GM20431 (cell line): ENCODE measurements around the gene HIPK4.
"Not testable (repeated sequence)": the region's sequence is repeated elsewhere in the genome, so short reads cannot be mapped to it uniquely, and the experiment has no call there.

Experiments used
- in situ Hi-C: fragments of 300-500 bp; cut with MseI, MboI; formaldehyde crosslinking; loops from one replicate; pipeline ENCODE4 v1.15.0; 2020; ENCODE audit warnings: low sequenced_read_pairs; ENCODE audit not compliant: unreplicated experiment

Gene HIPK4, protein sequence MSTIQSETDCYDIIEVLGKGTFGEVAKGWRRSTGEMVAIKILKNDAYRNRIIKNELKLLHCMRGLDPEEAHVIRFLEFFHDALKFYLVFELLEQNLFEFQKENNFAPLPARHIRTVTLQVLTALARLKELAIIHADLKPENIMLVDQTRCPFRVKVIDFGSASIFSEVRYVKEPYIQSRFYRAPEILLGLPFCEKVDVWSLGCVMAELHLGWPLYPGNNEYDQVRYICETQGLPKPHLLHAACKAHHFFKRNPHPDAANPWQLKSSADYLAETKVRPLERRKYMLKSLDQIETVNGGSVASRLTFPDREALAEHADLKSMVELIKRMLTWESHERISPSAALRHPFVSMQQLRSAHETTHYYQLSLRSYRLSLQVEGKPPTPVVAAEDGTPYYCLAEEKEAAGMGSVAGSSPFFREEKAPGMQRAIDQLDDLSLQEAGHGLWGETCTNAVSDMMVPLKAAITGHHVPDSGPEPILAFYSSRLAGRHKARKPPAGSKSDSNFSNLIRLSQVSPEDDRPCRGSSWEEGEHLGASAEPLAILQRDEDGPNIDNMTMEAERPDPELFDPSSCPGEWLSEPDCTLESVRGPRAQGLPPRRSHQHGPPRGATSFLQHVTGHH

DNA sequence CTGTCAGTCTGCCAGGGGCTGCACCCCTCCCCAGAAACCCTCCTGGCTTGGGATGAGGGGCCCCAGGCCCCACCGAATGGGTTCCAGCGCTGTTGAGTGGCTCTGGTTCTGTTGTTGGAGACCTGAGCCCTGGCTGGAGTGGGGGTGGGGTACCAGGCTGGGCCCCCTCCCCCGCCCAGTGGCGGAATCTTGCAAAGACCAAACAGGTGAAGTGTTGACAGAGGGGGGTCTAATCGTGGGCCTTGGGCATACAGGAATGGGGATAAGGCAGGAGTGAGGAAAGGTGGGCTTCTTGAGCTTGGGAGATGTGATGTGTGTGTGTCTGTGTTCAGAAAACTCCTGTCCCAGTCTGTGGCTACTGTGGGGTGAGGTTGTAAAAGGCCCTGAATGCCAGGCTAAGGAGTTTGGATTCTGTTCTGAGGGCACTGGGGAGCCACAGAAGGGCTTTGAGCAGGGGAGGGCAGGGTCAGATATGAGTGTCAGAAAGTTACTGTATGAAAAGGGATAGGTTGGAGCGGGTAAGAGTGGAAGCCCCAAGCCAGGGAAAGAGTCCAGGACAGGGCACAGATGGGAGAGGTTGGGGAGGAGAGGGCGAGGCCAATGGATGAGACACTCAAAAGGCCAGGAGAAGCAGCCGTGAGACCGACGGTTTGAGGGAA lies at the start of gene HIPK4:
HIPK4 (minus strand) TSS at position 98 of the 659 bp plus-strand sequence. CDS start 279 bp downstream, outside the sequence.
- in situ Hi-C loops, result no loop called here

DNA sequence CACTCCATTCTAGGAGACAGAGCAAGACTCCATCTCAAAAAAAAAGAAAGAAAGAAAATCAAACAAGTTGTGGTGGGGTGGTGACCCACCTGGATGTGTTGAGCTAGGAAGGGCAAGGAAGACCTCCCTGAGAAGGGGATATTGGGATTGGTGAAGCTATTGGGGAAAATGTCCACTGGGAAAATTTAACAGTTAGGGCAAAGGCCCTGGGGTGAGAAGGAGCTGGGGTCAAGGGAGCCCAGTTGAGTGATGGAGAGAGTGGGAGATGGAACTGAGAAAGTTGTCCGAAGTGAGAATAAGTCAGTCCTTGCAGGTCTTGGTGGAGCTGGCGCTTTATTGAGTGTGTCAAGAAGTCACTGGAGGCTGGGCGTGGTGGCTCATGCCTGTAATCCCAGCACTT lies 48.3 kb upstream of the HIPK4 start:
- in situ Hi-C loops, result no loop called here

DNA sequence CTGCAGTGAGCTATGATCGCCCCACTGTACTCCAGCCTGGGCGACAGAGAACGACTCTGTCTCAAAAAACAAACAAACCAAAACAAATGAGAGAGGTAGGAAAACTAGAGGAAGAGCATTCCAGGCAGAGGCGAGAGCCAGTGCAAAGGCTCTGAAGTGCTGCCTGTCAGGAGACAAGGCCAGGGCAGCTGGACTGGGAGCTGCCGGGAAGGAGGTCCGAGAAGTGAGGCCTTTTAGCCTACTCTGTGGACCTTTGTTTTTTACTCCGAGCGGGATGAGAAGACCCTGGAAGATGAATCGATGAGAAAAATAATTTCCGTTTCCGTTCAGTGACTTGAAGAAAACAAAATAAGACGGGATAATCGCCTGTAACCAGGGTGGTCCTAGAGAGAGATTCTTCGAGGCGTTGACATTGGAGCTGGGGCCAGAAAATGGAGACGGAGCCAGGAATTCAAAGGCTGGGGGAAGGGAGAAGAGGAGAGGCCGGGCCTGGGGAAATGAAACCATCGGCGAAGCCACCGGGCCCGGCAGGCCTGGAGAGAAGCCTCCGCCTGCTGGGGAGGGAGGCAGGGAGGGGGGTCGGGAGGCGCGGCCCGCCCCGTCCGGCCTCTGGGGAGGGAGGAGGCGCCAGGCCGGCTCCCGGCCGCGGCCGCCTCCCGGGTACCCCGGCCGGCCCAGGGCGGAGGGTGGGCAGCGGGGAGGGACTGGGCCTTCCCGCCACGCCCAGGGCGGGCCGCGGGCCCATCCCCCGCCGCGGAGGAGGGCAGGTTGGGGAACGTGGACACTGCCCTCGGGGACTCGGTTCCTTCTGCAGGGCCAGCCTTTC lies 43.6 kb upstream of the HIPK4 start:
- in situ Hi-C loops, result no loop called here

DNA sequence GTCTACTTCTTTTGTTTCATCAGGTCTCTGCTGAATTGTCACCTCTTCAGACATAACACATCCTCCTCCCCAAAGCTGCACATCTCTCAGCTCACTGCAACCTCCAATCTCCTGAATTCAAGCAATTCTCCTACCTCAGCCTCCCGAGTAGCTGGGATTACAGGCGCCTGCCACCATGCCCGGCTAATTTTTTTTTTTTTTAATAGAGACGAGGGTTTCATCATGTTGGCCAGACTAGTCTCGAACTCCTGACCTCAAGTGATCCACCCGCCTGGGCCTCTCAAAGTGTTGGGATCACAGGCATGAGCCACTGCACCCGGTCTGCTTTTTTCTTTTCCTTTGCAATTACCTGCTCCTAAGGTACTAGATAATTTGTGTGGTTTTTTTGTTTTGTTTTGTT lies 42.8 kb upstream of the HIPK4 start:
- in situ Hi-C loops, result not testable (repeated sequence)

DNA sequence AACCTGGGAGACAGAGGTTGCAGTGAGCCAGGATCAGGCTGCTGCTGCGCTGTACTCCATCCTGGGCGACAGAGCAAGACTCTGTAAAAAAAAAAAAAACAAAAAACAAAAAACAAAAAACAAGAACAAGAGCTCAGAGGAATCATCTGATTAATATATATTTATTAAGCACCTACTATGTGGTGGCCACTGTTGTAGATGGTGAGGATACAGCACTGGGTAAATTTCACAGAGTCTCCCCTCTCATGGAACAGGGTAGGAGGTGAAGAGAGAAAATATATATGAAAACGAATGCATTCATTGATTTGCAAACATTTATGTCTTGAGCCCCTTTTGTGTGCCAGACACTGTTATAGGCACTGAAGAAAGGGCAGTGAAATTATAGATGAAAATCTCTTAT lies 41.7 kb upstream of the HIPK4 start:
- in situ Hi-C loops, result no loop called here

DNA sequence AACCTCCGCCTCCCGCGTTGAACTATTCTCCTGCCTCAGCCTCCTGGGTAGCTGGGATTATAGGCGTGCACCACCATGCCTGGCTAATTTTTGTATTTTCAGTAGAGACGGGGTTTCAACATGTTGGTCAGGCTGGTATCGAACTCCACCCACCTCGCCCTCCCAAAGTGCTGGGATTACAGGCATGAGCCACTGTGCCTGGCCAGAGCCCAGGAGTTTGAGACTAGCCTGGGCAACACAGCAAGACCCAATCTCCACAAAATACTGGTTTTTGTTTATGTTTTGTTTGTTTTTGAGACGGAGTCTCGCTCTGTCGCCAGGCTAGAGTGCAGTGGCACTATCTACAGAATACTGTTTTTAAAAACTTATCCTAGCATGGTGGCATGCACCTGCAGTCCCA lies 40.3 kb upstream of the HIPK4 start:
- in situ Hi-C loops, result not testable (repeated sequence)

DNA sequence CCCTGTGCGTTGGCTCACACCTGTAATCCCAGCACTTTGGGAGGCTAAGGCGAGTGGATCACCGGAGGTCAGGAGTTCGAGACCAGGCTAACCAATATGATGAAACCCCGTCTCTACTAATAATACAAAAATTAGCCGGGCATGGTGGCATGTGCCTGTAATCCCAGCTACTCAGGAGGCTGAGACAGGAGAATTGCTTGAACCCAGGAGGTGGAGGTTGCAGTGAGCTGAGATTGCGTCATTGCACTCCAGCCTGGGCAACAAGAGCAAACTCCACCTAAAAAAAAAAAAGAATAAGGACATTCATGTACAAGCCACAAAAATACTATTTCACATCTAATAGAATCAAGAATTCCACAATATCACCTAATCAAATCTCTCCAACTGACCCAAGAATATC lies 38.2 kb upstream of the HIPK4 start:
- in situ Hi-C loops, result not testable (repeated sequence)

DNA sequence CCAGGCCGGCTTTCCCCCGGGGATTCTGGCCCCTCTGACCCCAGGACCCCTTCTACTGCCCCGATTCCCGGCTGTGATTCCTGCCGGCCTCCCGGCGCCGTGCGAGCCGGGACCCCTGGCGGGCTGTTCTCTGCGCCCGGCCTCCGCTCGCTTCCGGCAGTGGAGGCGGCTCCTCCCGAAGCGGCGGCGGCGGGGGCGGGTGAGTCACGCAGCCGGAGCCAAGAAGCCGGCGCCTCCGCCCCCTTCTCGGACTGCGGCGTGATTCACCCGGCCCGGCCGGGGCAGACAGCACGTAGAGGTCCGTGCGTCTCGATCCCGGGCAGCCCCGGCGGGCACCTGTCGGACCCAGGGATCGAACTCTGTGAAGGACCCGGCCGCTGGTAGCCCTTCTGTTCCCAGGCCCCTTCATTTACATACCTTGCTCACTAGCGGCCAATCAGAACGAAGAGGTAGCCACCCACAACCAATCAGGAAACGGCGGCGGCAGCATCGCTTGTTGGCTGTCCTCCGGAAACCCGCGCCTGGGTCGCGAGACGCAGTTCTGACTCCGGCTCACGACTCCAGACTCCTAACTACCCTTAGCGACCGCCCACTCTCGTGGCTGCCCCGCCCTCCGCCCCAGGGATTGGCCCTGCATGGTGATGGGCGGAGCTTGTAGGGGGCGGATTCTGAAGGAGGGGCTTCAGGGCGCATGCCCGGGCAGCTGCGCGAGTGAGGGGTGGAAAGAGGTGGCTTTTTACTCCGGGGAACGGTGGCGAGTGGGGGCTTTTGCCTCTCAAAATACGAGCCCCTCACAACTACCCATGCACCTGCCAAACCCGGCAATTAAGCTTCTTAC lies 35.7 kb upstream of the HIPK4 start, which contains the start of gene SERTAD1:
SERTAD1 (minus strand) TSS at position 543 of the 838 bp plus-strand sequence. CDS start 2,446 bp downstream, outside the sequence.
- in situ Hi-C loops, result no loop called here

DNA sequence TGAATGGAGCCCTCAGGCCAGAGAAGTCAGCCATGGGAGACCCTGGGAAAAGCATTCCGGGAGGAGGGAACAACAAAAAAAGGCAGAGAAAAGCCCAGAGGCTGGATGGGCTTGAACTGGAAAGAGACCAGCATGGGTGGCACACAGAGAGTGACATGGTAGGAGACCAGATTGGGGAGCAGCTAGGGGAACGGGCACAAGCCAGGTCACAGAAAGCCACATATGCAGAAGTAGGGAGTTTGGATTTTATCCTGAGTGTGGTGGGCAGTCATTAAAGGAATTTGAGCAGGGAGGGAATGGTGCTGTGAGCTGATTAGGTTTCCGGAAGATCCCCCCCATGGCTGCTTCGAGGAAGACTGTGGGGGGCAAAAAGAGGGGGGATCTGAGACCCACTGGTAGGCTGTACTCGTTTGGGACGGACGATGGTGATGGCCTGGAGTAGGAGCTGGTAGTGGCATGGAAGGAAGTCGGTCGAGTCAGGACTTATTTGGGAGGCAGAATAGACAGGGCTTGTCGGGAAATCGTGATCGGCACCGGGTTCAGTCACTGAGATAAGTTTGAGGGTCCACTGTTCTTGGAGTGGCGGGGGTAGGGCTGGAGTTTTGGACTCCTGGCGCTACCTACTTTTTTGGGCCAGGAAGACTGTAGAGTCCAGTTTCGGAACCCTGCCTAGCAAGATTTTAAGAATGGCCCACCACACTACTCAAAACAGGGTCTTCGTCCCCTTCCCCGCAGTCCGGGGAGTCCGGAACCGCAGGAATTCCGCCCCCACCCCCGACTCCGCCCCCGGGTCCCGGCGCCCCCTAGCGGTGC lies 34.9 kb upstream of the HIPK4 start:
- in situ Hi-C loops, result no loop called here

DNA sequence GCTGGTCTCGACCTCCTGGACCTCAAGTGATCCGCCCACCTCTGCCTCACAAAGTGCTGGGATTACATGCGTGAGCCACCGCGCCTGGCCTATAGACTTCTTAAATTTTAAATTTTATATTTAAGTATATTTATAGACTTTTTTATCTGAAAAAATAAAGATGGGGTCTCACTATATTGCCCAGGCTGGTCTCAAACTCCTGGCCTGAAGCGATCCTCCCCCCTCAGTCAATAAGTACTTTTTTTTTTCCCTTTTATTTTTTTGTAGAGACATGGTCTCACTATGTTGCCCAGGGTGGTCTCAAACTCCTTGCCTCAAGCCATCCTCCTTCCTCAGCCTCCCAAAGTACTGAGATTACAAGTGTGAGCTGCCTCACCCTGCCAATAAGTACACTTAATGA lies 34.0 kb upstream of the HIPK4 start:
- in situ Hi-C loops, result no loop called here

DNA sequence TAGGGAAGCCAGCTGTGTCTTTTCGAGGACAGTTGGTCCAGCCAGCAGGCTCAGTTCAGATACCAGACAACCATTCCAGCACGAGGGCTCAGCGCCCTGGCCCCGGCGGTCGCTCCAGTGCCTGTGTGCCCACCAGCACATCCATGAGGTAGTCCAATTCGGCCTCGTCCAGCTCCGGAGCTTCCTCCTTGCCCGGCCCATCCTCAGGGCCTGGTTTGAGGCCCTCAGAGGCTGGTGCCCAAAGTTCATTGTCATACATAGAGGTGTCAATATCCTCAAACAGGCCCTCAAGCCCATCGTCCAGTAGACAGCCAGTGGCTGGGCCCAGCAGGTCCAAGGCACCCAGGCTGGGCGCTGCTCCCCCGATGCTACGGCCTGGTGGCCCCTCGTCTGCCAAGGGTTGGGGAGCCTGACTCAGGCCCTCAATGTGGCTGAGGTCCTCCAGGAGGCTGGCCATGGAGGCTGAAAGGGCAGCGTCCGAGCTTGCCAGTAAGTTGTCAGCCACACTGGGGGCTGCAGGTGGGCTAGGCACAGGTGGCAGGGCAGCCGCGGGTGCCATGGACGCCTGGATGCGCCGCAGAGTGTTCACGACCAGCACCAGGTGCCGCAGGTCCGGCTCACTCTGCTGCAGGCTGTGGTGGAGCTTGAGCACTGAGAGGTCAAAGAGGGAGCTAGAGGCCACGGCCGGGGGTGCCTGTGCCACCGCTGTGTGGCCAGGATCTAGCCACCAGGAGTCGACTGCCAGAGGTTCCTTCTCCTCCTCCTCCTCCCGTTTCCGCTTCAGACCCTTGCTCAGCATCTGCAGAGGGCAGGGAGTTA lies 33.0 kb upstream of the HIPK4 start:
- in situ Hi-C loops, result no loop called here

DNA sequence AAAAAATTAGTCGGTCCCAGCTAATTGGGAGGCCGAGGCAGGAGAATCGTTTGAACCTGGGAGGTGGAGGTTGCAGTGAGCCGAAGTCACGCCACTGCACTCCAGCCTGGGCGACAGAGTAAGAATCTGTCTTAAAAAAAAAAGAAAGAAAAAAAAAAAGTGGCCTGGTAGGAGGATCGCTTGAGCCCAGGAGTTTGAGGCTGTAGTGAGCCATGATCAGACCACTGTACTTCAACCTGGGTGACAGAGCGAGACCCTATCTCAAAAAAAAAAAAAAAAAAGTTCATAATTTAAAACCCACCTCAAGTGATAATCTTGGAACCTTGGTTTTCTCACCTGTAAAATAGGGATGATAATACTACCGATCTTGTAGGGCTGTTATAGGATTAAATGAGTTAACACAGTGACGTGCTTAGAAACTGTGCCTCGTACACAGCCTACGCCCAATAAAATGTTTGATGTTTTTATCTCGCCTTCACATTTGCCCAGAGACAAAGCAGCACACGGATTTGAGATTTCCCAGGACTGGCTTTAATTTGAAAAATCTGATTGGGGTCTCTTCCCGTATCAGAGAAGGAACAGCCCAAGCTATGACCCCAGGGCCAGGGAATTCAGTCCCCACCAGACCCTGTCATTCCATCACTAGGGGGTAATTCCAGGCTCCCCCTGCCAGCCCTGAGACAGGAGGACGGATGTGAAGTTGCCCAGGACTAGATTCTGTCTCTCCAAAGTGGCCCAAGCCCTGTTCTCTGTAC lies 32.2 kb upstream of the HIPK4 start:
- in situ Hi-C loops, result no loop called here

DNA sequence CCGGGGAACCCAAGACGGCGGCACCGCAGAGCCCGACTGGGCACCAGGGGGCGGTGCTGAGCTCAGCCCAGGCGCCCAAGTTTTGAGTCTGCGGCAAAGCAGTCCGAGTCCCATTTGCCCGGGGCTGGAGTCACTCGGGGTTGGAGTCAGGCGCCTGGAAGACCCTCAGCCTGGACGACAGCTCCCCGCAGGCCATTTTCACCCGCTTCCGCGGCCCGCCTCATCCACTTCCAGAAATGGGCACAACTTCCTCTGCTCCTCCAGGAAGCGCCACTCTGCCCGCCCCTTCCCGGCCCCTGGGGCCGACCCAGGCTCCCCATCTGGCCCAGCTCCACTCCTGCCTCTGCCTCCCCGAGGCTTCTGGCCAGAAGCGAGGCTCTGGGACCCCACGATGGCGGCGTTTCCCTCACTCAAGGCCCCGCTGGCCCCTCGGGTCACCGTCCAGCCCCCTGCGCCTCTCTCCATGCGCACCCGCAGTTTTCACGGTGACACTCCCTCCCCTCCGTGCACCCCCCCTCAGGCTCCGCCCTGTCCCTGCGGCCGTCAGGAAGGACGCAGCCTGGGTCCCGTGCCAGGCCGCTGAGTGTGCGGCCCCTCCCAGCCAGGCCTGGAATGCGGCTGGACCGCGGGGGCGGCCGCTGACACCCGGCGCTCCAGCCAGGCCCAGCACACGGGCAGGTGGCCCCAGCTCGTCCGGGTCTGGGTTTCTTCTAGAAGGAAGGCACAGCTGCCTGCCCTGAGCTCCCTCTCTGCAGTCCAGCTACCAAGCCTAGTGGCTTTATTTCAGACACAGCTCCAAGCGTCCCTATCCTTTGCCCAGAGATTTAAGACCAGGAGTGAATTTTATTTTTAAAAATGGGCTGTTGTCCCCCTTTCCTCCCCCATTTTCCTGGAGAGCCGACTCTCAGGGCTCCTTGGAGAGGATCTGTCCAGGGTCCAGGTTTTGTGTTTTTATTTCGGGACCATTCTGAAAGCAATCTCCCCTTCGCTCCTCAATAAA lies 31.1 kb upstream of the HIPK4 start:
- in situ Hi-C loops, result no loop called here

DNA sequence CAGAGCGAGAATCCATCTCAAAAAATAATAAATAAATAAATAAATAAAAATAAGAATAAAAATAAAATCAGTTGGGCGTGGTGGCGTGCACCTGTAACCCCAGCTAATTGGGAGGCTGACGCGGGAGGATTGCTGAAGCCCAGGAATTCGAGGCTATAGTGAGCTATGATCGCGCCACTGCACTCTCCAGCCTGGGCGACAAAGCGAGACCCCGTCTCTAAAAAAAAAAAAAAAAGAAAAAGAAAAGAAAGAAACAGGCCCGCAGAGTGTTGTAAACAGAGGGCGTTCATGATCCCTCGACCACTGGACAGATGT lies 30.4 kb upstream of the HIPK4 start:
- in situ Hi-C loops, result no loop called here

DNA sequence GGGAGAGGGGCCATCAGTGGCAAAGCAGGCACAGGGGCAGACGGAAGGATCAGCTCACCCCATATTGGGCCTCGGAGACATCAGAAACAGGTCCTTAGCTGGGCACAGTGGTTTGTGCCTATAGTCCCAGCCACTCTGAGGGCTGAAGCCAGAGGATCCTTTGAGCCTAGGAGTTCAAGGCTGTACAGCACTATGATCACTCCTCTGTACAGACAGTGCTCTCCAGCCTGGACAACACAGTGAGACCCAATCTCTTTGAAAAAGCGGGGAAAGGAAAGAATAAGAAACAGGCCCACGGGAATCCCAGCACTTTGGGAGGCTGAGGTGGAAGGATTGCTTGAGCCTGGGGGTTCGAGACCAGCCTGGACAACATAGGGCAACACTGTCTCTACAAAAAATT lies 29.8 kb upstream of the HIPK4 start:
- in situ Hi-C loops, result no loop called here

DNA sequence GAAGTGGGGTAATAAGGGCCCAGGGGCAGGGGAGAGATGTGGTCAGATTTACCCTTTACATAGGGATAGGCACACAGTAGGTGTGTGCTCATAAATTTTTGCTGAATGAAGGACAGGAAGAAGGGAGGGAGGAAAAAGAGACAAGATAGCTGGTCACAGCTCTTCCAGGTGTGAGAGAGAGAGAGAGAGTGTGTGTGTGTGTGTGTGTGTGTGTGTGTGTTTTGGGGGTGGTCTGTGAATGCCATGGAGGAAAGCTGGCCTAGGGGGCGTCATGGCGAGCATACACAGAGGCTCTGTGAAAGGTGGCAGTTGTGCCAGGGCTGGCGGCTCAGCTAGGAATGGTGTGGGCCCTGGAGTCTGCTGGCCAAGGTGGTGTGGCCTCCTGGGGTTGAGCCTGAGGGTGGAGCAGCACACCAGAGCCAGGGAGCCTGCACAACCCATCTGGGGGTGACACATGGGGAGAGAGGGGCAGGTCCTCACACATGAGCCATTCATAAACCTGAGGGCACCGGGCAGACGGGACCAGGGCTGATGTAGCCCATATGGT lies 29.2 kb upstream of the HIPK4 start:
- in situ Hi-C loops, result no loop called here
